ENCODE measurements around the gene IL31RA.
A peak's percentile ranks its signal among the peaks of the same experiment; 100 is the strongest.
"Not testable (repeated sequence)": the region's sequence is repeated elsewhere in the genome, so short reads cannot be mapped to it uniquely, and the experiment has no call there.

Gene IL31RA

GRCh38 chr5:55927861-55928655, 76.9 kb downstream of the IL31RA start:
- DNase-seq, result no peak

- no peak for DNase-seq
These were observed 78.1 kb downstream of the IL31RA start for GRCh38 chr5:55929020-55929799.

- no peak for DNase-seq
These were observed 81.5 kb downstream of the IL31RA start for GRCh38 chr5:55932700-55933099.

GRCh38 chr5:55933377-55934114, 82.4 kb downstream of the IL31RA start:
- DNase-seq, result no peak

GRCh38 chr5:55934115-55934613, 83.0 kb downstream of the IL31RA start:
- DNase-seq, result no peak

- no peak for DNase-seq
These were observed 83.6 kb downstream of the IL31RA start for GRCh38 chr5:55934720-55935119.

GRCh38 chr5:55935371-55935770, 84.2 kb downstream of the IL31RA start:
- DNase-seq, result no peak

GRCh38 chr5:55936100-55936693, 85.0 kb downstream of the IL31RA start:
- peak; percentile 79 for DNase-seq

GRCh38 chr5:55937598-55937997, 86.4 kb downstream of the IL31RA start:
- DNase-seq, result not testable (repeated sequence)

- DNase-seq, result not testable (repeated sequence)
These were observed 90.0 kb downstream of the IL31RA start for GRCh38 chr5:55941154-55941553.

GRCh38 chr5:55959208-55959607, 108.1 kb downstream of the IL31RA start:
- DNase-seq, result no peak

GRCh38 chr5:55960779-55961178, 109.6 kb downstream of the IL31RA start:
- DNase-seq, result no peak

- no peak for DNase-seq
These were observed 114.4 kb downstream of the IL31RA start for GRCh38 chr5:55965525-55965924.

GRCh38 chr5:55966284-55966683, 115.1 kb downstream of the IL31RA start:
- DNase-seq, result no peak

GRCh38 chr5:55969956-55970355, 118.8 kb downstream of the IL31RA start:
- DNase-seq, result no peak
